Fibroblast of gingiva (primary cell): Measurements from ENCODE around the gene MOCS1.
"Not testable (repeated sequence)": the region's sequence is repeated elsewhere in the genome, so short reads cannot be mapped to it uniquely, and the experiment has no call there.

Experiments used
- DNase-seq: peaks from one replicate; pipeline ENCODE4 v3.0.0-alpha.2; 2011; ENCODE audit warnings: low read depth

The MOCS1 gene

GRCh38 chr6:39934131-39934757 is at the start of gene MOCS1:
Gene MOCS1, minus strand, starts transcription at chr6:39934462. Its CDS starts 45 bp downstream, at chr6:39934417.
- DNase-seq = peak; percentile 80

DNA sequence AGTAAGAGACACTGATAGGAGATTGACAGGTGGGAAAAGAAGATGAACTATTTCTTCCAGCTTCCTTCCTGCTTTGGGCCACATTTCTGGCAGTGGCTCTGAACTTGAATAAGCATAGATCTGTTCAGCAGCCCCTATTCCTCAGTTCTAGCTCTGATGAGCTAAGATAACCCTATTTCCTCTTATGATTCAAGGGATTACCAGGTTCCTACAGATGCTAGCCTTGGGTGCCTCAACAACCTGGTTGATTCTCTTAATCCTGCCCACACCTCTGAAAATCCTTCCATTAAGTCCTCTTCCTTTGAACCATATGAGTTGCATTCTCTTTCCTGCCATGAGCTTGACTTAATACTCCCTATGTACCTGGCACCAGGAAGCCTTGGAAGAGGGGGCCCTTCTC is 49.8 kb upstream of the MOCS1 start:
- no peak for DNase-seq

- DNase-seq = no peak
Observed at GRCh38 chr6:39983193-39983592, 48.9 kb upstream of the MOCS1 start.

GRCh38 chr6:39982720-39983119 is 48.5 kb upstream of the MOCS1 start:
- no peak for DNase-seq

DNA sequence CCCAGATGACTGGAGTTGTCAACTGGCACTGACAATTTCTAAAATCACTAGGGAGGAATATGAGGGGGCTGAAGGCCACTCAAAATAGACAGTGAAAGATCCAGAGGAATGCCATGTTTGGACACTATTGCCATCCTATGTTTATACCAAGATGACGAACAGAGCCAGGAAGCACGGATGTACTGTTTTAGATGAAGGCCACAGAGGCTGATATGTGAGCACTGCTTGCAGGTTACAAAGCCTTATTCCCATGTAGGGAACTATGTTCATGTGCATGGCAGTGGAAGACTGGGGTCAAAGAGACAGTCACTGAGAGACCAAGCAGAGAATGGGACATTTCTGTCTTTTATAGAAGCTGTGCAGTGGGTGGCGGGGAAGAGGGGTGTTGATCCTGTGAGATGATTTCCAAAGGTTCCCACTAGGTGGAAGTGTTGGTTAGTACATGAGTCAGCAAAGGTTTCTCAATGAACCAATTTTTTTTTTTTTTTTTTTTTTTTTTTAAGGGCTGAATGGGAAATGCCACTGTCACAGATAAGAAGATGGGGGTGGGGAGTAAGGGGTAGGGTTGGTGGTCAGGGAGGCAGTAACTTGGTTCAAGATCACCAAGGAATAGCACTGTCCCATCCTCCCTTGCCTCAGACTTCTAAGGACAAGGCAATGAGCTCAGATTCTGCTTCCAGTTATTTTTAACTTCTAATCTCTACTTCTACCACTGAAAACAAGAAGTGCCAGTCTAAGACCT is 46.7 kb upstream of the MOCS1 start:
- peak; percentile 58 for DNase-seq

DNA sequence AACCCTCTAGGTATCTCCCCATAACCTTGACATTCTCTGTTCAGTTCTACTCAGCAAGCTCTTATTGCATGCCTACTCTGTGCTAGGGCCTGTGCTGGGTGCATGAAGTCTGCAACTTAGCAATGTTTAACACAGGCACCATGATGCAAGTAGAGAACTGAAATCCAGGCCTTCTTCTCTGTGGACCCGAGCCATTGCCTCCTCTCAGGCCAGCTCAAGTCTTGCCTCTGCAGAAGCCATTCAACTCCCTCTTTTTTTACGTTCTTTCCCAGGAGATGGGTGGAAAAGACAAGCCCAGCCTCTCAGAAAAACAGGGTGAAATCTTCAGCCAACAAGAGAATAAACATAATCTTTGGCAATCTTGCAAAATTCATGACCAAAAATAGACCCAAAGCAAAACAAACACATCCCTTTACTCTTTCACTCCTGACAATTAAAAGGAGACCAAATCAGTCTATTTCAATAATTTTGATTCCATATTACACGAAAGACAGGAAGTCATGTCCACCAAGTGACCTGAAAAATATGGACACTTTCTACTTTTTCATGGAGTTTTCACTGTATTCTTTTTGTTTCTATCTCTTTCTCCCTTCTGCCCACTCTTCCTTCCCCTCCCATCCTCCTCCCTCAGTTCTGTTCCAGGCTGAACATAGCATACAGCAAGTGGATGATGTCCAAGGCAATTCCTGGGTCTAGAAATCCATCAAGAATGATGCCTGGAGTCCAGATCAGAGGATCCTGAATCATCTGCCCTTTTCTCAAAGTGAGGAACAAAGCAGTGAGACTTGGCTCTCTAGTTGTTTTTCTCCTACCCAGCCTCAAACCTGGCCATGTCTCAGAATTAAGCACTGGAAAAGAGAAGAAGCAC is 45.4 kb upstream of the MOCS1 start:
- peak; percentile 10 for DNase-seq

GRCh38 chr6:39978240-39978639 is 44.0 kb upstream of the MOCS1 start:
- DNase-seq = no peak

DNA sequence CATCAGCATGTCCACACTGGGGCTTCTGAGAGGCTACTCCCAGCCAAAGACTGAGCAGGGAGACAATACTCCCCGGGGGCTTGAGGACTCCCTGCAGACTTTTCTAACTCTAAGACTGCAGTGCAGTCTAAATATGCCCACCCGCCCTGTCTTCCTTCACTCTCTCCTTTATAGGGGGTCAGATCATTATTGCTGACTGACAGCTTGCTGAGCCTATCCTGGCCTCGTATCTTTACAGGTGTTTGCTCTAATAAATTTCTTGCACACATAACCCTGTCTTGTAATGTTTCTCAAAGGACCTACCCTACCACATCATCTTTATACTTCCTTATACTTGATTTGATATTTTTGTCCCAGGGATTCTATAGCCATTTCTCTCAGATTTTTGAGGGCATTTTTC is 39.4 kb upstream of the MOCS1 start:
- no peak for DNase-seq

DNA sequence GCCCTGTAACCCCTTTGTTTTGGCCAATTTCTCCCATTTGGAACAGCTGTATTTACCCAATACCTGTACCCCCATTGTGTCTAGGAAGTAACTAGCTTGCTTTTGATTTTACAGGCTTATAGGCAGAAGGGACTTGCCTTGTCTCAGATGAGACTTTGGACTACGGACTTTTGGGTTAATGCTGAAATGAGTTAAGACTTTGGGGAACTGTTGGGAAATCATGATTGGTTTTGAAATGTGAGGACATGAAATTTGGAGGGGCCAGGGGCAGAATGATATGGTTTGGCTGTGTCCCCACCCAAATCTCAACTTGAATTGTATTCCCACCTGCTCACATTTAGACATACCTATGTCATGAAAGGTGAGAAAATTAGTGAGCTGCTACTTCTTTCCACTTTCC is 38.5 kb upstream of the MOCS1 start:
- not testable (repeated sequence) for DNase-seq

GRCh38 chr6:39971131-39971530 is 36.9 kb upstream of the MOCS1 start:
- DNase-seq = not testable (repeated sequence)

GRCh38 chr6:39965751-39966150 is 31.5 kb upstream of the MOCS1 start:
- DNase-seq = no peak

DNA sequence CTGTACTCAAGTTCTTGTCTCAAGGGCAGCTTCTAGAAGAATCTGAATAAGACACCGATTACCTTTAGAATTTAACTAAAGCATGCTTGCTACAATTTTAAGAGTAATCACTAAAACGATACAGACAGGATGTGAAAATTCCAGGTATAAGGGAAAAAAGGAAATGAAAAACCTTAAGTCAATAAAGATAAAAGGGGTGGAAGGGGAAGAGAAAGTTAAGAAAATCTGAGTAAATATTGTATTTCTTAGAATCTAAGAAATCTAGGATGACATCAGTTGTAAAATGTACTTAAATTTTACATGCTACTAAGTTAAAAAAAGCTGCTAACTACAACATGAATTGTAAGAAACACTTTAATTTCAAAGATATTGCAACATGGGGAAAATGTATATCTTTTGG is 30.3 kb upstream of the MOCS1 start:
- DNase-seq = no peak

- DNase-seq = no peak
Observed at GRCh38 chr6:39964094-39964493, 29.8 kb upstream of the MOCS1 start.

DNA sequence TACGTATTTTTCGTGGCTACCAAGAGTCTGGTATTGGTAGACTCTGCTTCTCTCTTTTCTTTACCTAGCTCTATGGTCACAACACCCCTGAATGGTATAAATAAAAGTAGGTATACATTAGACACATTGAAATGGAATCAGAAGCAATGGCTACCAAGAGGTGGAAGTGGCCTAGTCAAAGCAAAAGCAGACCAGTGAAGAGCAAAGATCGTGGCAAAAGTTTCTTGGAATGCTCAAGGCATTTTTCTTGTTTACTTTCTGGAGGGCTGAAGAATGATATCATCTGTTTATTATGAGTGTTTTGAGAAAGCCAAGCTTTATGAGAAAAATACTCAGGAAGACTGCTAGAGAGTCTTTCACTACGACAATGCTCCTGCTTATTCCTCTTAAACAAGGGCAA is 28.6 kb upstream of the MOCS1 start:
- DNase-seq = peak; percentile 50

- DNase-seq = peak; percentile 24
Observed at GRCh38 chr6:39961178-39961577, 26.9 kb upstream of the MOCS1 start.

DNA sequence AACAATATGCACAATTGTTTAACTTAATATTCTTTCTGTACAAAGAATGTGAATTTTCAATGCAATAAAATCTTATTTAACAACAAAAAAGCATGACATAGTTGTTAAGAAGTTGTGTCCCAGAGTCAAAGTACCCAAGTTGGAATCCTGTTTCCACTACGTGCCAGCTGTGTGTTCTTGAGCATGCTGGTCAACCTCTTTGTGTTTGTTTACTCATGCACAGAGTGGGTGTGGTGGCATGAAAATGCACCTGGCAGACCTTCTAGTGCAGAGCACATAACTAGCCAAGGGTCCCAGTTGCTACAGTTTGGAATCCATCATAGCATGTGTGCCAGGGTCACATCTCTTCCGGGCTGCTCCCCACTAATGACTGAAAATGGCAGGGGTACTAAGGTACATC is 24.7 kb upstream of the MOCS1 start:
- DNase-seq = no peak

DNA sequence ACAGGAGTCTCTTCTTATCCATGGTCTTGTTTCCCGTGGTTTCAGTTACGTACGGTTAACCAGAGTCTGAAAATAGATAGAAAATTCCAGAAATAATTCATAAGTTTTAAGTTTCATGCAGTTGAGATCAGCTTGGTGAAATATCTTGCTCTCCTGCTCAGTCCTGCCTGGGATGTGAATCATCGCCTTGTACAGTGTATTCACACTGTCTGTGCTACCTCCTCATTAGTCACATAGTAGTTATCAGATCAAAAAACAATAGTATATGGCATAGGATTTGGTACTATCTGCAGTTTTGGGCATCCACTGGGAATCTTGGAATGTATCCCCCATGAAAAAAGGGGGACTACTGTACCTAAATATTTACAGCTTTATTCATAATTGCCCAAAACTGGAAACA is 22.7 kb upstream of the MOCS1 start:
- DNase-seq = no peak

- DNase-seq = no peak
Observed at GRCh38 chr6:39953076-39953618, 18.9 kb upstream of the MOCS1 start.

DNA sequence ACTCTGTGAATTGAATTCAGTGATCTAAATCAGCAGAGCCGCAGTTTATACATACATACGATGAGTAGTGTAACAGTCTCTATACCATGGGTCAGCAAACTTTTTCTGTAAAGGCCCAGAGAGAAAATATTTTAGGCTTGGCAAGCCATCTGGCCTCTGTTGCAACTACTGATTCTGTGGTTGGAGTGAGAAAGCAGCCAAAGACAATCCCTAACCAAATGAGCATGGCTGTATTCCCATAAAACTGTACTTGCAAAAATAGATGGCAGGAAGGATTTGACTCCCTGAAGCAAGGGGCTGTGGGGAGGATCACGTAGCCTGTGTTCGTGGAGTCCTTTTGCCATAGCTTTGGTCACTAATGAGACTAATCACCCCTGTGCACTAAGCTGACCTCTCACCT is 17.9 kb upstream of the MOCS1 start:
- DNase-seq = peak; percentile 56

- no peak for DNase-seq
Observed at GRCh38 chr6:39951716-39952115, 17.5 kb upstream of the MOCS1 start.

DNA sequence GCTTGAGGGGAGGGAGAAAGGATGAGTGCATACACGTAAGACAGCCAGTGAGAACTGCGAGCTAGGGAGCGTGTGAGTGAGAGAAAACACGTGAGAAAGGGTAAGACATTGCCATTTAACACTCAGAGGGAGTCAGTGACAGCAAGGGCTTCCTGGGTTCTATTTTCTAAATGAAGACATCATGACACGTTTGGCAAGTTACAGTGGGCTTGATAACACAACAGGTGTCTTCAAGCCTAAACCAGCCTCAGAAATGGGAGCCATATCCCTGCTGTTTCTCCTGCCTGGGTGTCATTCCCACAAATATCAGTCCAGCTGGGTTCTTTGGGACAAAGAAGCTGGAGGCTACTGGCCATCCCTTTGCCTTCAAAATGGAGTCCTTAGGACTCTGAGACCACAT is 16.9 kb upstream of the MOCS1 start:
- no peak for DNase-seq

- DNase-seq = no peak
Observed at GRCh38 chr6:39950125-39950720, 16.0 kb upstream of the MOCS1 start.
